Measurements from ENCODE around the gene ANXA10. TPM values are rescaled to one million over a fixed set of nuclear protein-coding genes. Genes with fewer than 3 reads are reported as not detected.

Gene ANXA10
- total RNA-seq, 1 donor from 2014 or later: not detected

Other genes starting within 250 kb of the ANXA10 start
- gene DDX60, start 226.2 kb downstream of the ANXA10 start, total RNA-seq: 0.71 and 0.74 TPM in 2 replicates